B cell (primary cell): ENCODE results near the gene CCDC83. TPM values are rescaled to one million over a fixed set of nuclear protein-coding genes. Genes with fewer than 3 reads are reported as not detected.

Source experiments
- ATAC-seq: fragments of 200-7000 bp; cut with Tn5 transposase; one replicate; pipeline ENCODE4 v1.10.0; 2021; ENCODE audit warnings: low read depth, mild to moderate bottlenecking, moderate number of reproducible peaks, moderate library complexity
- CTCF ChIA-PET: fragments of 350-600 bp; sonication (Branson Sonifier 250); formaldehyde crosslinking; loops from one replicate; lab custom pipeline; 2021; ENCODE audit warnings: antibody characterized with exemption, inconsistent platforms; lab: Charles Lee
- POLR2A ChIA-PET: fragments of 350-600 bp; sonication (Branson Sonifier 250); formaldehyde crosslinking; loops from one replicate; lab custom pipeline; 2021; ENCODE audit warnings: antibody characterized with exemption; lab: Charles Lee
- DNase-seq: peaks from one replicate; pipeline ENCODE4 v3.0.0; 2013
- H2AFZ ChIP-seq: 2 replicates; pipeline ENCODE4 v1.6.1; 2012; ENCODE audit warnings: mild to moderate bottlenecking, low read depth, low read length; ENCODE audit not compliant: insufficient read depth, poor library complexity, severe bottlenecking
- H3K27ac ChIP-seq, 2 donors: 1 replicate in 1 of 2; 2 replicates in 1 of 2; pipeline ENCODE4 v1.5.1; 2012 to 2013; ENCODE audit warnings: low read length in 2 of 2, mild to moderate bottlenecking in 2 of 2, moderate library complexity in 1 of 2
- H3K27me3 ChIP-seq, 4 experiments: fragments of 200-600 bp in 1 of 4; sonication (generic) in 1 of 4; replicated peaks in 1 of 4; 1 replicate in 2 of 4; 2 replicates in 2 of 4; pipeline versions ENCODE4 v1.6.1 to v1.7.0; 2013 to 2016; ENCODE audit warnings: low read length in 3 of 4, mild to moderate bottlenecking in 2 of 4, mixed read lengths in 1 of 4, moderate library complexity in 1 of 4; ENCODE audit not compliant: insufficient read depth in 4 of 4, control insufficient read depth in 3 of 4; ENCODE audit errors: control extremely low read depth in 1 of 4
- H3K36me3 ChIP-seq, 2 experiments: replicated peaks in 1 of 2; 1 replicate in 1 of 2; 2 replicates in 1 of 2; pipeline versions ENCODE4 v1.6.1 to v1.7.1; 2013; ENCODE audit warnings: low read length in 1 of 2; ENCODE audit not compliant: insufficient read depth in 2 of 2, control insufficient read depth in 1 of 2; ENCODE audit errors: control extremely low read depth in 1 of 2, extremely low read depth in 1 of 2
- H3K4me1 ChIP-seq, 2 donors: fragments of 200-600 bp in 1 of 2; sonication (generic) in 1 of 2; 1 replicate in 1 of 2; 2 replicates in 1 of 2; pipeline versions ENCODE4 v1.5.1 to v1.6.1; 2013 to 2017; ENCODE audit warnings: low read length in 2 of 2; ENCODE audit not compliant: control insufficient read depth in 2 of 2, insufficient read depth in 2 of 2
- H3K4me2 ChIP-seq: replicated peaks from 2 replicates; pipeline ENCODE3; 2012; ENCODE audit warnings: mild to moderate bottlenecking, low read depth, low read length; ENCODE audit not compliant: poor library complexity, severe bottlenecking
- H3K4me3 ChIP-seq, 5 experiments: fragments of 200-600 bp in 1 of 5; sonication (generic) in 1 of 5; 1 replicate in 3 of 5; 2 replicates in 2 of 5; pipeline versions ENCODE4 v1.5.1 to v1.7.0; 2011 to 2016; ENCODE audit warnings: low read length in 4 of 5, mild to moderate bottlenecking in 4 of 5, low read depth in 2 of 5, control low read depth in 1 of 5, moderate library complexity in 1 of 5; ENCODE audit not compliant: insufficient read depth in 1 of 5; ENCODE audit errors: control extremely low read depth in 1 of 5, extremely low read depth in 1 of 5
- H3K79me2 ChIP-seq: fragments of 200-600 bp; sonication (generic); one replicate; pipeline ENCODE4 v1.6.0; 2016; ENCODE audit warnings: low read length; ENCODE audit not compliant: control insufficient read depth, insufficient read depth
- H3K9ac ChIP-seq: fragments of 200-600 bp; sonication (generic); 2 replicates; pipeline ENCODE4 v1.6.1; 2017; ENCODE audit warnings: mild to moderate bottlenecking, low read length, moderate library complexity
- H3K9me3 ChIP-seq, 3 donors: one replicate each; pipeline versions ENCODE4 v1.6.1 to v1.7.1; 2013; ENCODE audit warnings: low read length in 2 of 3; ENCODE audit not compliant: control insufficient read depth in 2 of 3, insufficient read depth in 1 of 3; ENCODE audit errors: control extremely low read depth in 1 of 3
- H4K20me1 ChIP-seq: 2 replicates; pipeline ENCODE4 v1.6.0; 2012; ENCODE audit warnings: mild to moderate bottlenecking, low read length; ENCODE audit not compliant: insufficient read depth, control insufficient read depth, poor library complexity, severe bottlenecking
- H3K27ac Mint-ChIP-seq: one replicate; pipeline ENCODE4 v1.8.0; 2021; ENCODE audit warnings: mixed read lengths
- H3K27me3 Mint-ChIP-seq: one replicate; pipeline ENCODE4 v1.8.0; 2021; ENCODE audit warnings: mixed read lengths
- H3K4me1 Mint-ChIP-seq: one replicate; pipeline ENCODE4 v1.8.0; 2021; ENCODE audit warnings: mixed read lengths
- H3K4me3 Mint-ChIP-seq: one replicate; pipeline ENCODE4 v1.8.0; 2021; ENCODE audit warnings: mixed read lengths
- H3K9me3 Mint-ChIP-seq: one replicate; pipeline ENCODE4 v1.8.0; 2022; ENCODE audit warnings: mixed read lengths; ENCODE audit not compliant: insufficient read depth
- EZH2 ChIP-seq: IDR thresholded peaks from 2 replicates; pipeline ENCODE4 v1.6.1; 2012; ENCODE audit warnings: borderline replicate concordance, low read depth, mild to moderate bottlenecking, moderate library complexity, low read length; ENCODE audit not compliant: insufficient read depth, poor library complexity, severe bottlenecking
- WGBS: methylation state at CpG from one replicate; pipeline ENCODE4 v1.1.5; 2013; ENCODE audit warnings: missing lambda C conversion rate; ENCODE audit not compliant: insufficient coverage; 5-methylcytosine and 5-hydroxymethylcytosine counted together
- intact Hi-C: fragments of 100-400 bp; cut with micrococcal nuclease; formaldehyde crosslinking; loops from one replicate; pipeline ENCODE4 v1.10.0; 2022
- polyA plus RNA-seq: library from polyadenylated mRNA; depleted of rRNA; stranded (reverse); fragments of >200 nt; gene quantifications from 2 replicates; pipeline ENCODE4 v1.2.3, GENCODE V29; 2012
- total RNA-seq, 2 donors: library from RNA; stranded (reverse); fragments of 120-200 nt in 1 of 2; gene quantifications; 1 replicate in 1 of 2; 2 replicates in 1 of 2; pipeline versions ENCODE4 v1.2.3 to v1.2.4, GENCODE V29; 2013 to 2022
- TF ChIP-seq, protein P1 (sequence below): fragments of 200-600 bp; IDR thresholded peaks from one replicate; pipeline ENCODE4 v1.8.0; 2022; ENCODE audit warnings: antibody characterized with exemption, mild to moderate bottlenecking

CCDC83 gene
- total and polyA plus RNA-seq, 2 donors (not counting 1 experiment from before 2014, with no cell fraction given): not detected

DNA sequence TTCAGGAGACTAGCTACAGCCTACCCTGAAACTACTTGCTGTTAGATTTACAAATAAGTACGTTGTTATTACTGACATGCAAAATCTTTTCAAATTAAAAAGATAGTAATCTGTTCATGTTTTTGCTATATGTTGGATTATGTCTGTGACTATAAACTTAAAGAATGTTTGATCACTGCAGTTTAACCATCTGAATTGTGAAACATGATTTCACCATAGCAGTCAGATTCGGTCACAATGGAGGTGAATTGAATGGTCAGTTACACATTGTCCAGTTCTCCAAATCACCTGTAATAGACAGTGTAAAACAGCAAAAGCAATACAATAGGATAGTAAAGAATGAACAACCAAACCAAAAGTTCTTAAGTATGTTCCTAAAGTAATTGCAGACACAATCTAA, 43.3 kb downstream of the CCDC83 start:
- Histone ChIP-seq H3K36me3 (no peaks in the 10 kb centered on the region), H3K4me1 (no peaks in the 10 kb centered on the region), H2AFZ (no peak overlapping the region), H3K4me2 (no peak overlapping the region), H3K27ac (no peak overlapping the region), H3K4me3 (no peak overlapping the region), H3K9me3 (peaks cover 0 to 3% (median 0%) of the 10 kb centered on the region in 3 donors), H3K27me3 (no peaks in the 10 kb centered on the region), H3K79me2 (no peaks in the 10 kb centered on the region), H4K20me1 (no peaks in the 10 kb centered on the region), H3K9ac (no peak overlapping the region)
- Mint-ChIP-seq H3K27me3 (no peaks in the 10 kb centered on the region), H3K9me3 (no peaks in the 10 kb centered on the region), H3K27ac (no peak overlapping the region), H3K4me3 (no peak overlapping the region), H3K4me1 (no peaks in the 10 kb centered on the region)
- DNase-seq: no peak
- no CpG with 5 or more reads among the region's 2 CpGs for WGBS
- ChIA-PET POLR2A (no interaction called here), CTCF (no interaction called here)
- TF ChIP-seq, protein P1, sequence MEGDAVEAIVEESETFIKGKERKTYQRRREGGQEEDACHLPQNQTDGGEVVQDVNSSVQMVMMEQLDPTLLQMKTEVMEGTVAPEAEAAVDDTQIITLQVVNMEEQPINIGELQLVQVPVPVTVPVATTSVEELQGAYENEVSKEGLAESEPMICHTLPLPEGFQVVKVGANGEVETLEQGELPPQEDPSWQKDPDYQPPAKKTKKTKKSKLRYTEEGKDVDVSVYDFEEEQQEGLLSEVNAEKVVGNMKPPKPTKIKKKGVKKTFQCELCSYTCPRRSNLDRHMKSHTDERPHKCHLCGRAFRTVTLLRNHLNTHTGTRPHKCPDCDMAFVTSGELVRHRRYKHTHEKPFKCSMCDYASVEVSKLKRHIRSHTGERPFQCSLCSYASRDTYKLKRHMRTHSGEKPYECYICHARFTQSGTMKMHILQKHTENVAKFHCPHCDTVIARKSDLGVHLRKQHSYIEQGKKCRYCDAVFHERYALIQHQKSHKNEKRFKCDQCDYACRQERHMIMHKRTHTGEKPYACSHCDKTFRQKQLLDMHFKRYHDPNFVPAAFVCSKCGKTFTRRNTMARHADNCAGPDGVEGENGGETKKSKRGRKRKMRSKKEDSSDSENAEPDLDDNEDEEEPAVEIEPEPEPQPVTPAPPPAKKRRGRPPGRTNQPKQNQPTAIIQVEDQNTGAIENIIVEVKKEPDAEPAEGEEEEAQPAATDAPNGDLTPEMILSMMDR: no peak
- no peak for TF ChIP-seq EZH2
- intact Hi-C loops: no loop called here
- no peak for ATAC-seq

DNA sequence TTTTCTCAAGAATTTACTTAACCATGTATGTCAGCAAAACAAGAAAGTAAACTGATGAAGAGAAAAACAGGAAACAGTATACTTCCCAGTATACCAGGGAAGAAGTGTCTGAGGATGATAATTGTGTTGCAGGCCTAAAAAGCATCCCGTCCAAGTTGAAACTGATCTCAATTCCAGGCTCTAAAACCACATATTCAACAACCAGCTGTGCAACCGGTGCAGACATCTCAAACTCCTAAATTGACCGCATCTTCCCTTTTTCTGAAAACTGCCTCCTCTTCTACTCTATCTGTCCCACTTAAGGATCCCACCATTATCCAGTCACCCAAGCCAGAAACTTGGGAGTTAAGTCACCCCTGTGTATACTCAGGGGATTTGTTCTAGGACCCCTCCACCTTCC, 47.2 kb downstream of the CCDC83 start:
- POLR2A ChIA-PET: no interaction called here
- CTCF ChIA-PET: no interaction called here

More for the DNA sequence above, 47.2 kb downstream of the CCDC83 start:
- Histone ChIP-seq H3K4me3 (no peak overlapping the region), H3K9me3 (no peaks in the 10 kb centered on the region), H3K27ac (no peak overlapping the region), H3K9ac (no peak overlapping the region), H4K20me1 (no peaks in the 10 kb centered on the region), H2AFZ (no peak overlapping the region), H3K79me2 (no peaks in the 10 kb centered on the region), H3K36me3 (no peaks in the 10 kb centered on the region), H3K4me1 (no peaks in the 10 kb centered on the region), H3K4me2 (no peak overlapping the region), H3K27me3 (no peaks in the 10 kb centered on the region)
- ATAC-seq: no peak
- 93% methylated on average over 2 of the region's 3 CpGs for WGBS
- Mint-ChIP-seq H3K4me3 (no peak overlapping the region), H3K9me3 (no peaks in the 10 kb centered on the region), H3K4me1 (no peaks in the 10 kb centered on the region), H3K27ac (no peak overlapping the region), H3K27me3 (no peaks in the 10 kb centered on the region)
- no peak for DNase-seq
- intact Hi-C loops: no loop called here
- TF ChIP-seq EZH2: no peak
- TF ChIP-seq, protein P1: no peak
